Hepatic stellate cell (primary cell): ENCODE measurements around the gene HIVEP3.

ENCODE experiments used
- DNase-seq: peaks from one replicate; pipeline ENCODE4 v3.0.0; 2011; ENCODE audit warnings: low spot score

HIVEP3 gene

DNA sequence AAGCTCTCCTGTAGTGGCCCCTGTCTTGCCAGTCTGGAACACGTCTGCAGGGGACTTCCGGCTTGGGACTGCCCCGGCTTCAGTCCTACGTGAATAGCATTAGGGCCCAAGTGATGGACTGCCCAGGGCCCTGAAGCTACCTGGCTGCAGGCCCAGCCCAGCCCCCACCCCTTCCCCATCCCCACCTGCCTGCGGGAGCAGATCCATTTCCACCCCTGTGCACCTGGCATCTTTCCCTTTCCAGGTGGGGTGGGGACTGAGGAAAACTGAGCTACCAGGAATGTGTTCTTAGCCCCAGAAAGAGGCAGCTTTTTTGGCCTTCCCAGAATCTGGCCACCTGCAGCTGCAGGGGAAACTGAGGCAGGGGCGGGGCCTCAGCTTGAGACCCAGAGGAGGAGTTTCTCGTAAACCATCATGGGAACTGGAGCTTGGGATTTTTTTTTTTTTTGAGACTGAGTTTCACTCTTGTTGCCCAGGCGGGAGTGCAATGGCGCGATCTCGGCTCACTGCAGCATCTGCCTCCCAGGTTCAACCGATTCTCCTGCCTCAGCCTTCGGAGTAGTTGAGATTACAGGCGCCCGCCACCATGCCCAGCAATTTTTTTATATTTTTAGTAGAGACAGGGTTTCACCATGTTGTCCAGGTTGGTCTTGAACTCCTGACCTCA lies 437.5 kb downstream of the HIVEP3 start:
- DNase-seq, result no peak

DNA sequence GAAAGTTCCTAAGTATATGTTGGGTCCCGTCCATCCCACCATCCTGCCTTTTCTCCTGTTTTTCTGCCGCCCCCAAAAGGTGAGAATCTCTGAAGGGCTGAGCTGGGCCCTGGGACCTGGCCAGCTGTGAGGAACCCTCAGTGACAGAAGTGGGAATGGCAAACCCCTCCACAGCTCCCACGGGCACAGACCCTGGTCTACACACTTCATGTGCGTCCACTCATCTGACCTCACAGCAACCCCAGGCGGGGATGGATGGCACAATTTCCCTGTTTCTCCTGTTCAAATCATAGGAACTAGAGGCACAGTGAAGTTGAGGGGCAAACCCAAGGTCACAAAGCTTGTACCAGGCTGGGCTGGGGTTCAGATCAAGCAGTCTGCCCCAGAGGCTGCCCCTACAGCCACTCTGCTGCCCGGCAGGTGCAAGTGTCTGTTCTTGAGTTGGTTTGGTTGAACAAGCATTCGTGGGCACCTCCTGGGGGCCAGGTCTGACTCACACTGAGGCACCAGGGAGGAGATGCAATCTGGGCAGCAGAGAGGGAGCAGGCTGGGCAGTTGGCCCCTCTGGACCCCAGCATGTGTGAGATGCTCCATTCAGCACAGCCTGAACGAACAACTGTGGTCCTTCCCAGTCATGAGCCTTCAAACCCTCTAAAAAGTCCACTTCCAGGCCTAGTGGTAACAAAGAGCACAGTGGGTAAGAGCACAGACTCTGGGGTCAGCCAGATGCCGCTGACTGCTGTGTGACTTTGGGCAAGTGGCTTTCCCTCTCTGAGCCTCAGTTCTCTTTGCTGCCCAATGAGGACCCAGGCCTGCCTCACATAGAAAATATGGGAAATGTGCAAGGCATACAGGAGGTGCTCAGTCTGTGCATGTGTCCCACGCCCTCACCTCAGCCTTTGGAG lies 438.3 kb downstream of the HIVEP3 start:
- DNase-seq, result no peak

DNA sequence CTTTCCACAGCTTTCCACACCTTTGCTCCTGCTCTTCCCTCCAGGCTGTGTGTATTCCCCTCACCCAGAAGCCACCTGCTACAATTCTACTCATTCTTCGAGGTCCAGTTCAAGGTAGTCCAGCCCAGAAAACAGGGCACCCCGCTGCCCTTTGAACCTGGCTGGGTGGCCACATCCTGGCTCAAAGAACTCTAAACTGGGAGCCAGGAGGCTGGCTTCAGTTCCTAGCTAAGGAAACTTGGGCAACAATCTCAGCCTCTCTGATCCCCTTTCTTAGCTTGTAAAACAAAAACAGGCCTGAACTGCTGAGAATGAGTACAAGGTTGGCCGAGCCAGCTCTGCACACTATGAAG lies 438.9 kb downstream of the HIVEP3 start:
- DNase-seq, result no peak

DNA sequence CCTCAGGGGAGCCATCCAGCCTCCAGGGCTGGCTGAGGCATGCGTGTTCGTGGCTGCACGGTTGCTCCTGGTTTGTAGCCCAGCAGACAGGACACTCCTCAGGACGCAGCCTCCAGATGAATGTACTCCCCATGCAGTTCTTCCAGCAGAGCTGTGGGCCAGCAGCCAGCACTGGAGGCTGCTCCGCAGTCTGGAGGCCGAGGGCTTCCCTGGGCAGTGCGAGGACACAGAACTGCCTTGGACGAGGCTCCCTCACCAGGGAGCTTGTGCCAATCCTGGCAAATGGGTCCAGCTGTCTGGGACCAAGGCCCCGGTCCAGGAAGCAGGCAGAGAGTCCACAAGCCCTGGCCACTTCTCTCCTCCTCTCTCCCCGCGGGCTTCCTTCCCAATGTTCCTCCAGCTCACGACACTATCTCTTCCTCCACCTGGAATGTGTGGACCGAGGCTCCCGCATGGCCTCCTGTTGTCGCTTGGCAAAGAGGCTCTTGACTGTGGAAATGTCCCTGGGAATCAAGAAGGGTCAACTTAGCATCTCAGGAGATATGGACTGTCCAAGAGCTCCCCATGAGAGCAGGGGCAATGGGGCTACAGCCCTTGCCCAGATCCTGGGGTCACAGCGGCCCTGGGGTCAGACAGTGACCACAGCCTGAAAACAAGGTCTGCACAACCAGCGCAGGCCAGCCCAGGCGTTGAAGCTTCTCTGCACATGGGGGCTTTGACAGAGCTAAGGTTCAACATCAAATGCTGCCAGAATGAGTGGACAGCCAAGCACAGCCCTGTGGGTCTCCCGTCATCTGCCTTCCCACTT lies 439.5 kb downstream of the HIVEP3 start:
- peak; percentile 76 for DNase-seq

DNA sequence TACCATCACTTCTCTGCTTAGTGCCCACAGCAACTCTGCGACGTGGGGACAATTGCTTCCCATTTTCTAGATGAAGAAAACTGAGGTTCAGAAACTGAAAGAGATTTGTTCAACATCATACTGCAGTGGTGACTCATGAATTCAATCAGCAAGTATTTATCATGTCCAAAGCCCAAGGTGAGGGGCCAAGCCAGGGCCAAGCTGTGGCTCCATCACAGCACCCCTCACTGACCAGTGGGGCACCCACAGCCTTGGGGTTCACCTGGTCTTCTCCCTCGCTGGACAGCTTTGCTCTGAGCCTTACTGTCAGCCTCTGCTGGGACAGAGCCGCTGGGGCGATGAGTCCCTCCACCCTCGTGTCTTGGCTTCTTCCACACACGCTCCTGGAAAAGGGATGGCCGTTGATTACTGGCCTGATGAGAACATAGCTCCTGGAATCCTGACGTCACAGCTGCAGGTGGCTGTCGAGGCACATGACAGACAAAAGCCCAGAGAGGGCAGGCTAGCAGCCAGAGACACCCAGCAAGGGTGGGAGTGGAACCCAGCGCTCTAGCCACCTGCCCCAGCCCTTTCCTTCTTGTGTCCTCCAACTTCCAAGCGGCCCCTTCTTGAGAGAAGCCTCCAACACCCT lies 440.5 kb downstream of the HIVEP3 start:
- no peak for DNase-seq

DNA sequence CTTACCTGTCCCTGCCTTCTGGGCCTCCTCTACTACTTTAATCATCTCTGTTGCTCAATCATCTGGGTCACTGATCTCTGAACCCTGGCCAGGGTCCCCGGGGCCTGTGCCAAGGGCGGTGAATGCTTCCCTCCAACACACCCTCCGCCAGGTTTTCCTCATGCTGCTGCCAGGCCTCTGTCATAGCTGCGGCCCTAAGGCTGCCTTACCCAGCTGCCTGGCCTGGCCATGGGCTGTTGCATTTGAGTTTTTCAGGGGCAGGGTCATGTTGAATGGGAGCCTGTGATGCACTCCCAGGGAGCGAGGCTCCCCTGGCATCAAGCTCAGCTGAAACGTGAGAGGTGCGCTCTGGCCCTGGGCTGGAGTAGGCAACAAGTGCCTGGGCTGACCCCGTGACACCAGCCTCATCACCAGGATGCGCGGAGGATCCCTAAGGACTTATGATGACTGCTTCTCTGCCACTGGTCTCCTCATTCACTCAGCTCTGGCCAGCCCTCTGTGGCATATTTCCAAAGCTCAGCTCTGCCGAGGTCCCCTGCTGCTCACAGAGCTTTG lies 441.8 kb downstream of the HIVEP3 start:
- DNase-seq, result no peak

DNA sequence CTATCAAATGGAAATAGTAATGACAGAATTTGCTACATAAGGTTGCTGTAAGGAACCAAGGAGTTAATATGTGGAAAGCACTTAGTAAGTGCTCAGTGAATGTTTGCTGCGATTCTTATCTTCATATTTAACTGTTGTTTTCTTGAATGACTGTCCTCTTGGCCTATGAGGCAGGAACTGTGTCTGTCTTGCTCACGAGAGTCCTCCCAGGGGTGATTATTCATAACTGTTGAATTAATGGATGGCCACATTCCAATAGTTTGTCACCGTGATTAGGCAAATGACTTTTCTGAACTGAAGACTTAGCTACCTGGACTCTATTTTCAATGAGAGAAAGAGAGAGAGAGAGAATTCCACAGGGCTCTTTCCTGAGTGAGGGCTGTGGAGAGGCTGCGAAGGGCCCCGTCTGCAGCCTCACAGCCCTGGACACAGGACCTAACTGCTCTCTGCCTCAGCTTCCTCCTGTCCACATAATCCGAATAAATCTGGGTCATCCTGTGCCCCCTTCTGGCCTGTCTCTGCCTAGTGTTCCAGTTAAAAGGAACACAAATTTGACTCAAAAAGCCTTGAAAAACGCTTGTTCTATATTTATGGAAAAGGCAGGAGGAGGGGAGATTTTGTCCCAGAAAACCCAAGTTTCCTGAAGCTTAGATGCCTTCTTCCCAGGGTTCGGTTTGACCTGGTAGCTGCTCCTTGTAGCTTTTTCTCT lies 442.7 kb downstream of the HIVEP3 start:
- no peak for DNase-seq

DNA sequence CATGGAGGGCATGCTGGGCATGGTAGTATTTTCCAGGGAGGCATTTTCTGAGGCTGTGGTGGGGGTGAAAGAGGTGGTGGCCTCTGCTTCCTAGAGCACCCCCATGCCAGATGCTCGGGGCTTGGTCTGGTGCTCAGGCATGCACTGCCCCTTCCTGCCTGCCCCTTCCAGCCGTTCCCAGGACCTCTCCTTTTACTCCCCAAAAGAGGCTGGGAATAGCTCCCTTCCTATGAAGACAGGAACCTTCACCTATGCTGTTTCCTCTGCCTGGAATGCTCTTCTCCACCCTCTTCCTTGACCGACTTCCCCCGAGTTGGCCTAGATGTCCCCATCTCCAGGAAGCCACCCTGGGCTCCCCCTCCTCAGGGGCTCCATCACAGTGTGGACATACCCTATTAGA lies 443.4 kb downstream of the HIVEP3 start:
- DNase-seq, result no peak

DNA sequence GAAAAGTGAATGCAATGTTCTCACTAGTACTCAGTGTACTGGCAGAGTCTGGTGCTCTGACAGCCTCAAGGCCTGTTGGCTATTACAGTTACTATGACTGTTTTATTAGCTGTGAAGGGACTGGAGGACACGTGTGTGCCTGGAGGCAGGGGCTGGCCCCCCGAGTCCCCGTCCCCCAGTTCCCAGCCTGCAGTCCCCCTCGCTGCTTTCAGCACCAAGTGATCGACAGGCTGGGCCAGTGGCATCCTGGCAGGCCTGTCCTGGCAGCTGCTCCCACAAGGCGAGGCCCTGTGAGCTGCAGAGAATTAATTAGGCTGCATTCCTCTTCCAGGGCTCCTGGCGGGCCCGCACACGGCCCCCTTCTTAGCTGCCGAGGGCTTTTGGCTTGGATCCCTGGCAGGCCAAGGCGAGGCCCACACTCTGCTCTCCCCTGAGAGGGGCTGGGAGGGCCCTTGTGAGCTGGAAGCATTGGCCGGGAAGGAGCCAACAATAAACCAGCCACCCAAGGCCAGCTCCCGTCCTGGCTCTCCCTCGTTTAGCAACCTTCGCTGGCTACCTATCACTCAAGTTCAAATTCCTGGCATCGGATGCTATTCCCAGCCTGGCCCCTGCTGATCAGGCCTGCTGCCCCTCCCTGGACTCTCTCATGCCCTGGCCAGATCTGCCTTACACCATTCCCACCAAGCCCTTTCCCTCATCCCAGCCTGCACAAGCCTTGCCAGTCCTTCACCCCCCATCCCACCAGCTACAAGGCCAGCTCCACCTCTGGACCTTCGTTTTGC lies 444.0 kb downstream of the HIVEP3 start:
- no peak for DNase-seq

DNA sequence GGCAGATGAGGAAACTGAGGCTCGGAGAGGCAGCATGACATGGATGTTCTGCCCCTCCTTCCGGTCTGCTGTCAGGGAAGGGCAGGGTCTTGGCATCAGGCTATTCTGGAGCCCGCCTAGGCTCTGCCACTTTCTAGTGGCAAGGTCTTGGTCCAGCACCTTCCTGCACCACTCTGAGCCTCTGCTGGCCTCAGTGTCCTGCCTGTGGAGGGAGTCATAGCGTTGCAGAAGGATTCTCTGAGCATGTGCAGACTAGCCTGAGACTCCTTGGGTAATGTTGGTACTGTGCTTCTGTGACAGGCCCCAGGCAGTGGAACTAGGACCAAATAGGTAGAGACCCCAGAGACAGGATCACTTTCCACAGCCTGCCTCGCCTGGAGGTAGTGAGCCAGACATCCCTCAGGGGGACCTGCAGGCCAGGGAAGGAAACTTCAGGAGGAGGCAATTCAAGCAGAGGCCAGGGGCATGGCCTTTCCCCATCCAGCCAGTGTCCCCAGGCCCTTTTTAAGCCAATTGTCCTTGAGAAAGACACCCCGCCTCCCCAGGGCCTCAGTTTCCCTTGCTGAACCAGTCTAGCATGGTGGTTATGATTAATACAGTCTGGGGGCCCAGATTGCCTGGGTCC lies 444.9 kb downstream of the HIVEP3 start:
- DNase-seq, result no peak

DNA sequence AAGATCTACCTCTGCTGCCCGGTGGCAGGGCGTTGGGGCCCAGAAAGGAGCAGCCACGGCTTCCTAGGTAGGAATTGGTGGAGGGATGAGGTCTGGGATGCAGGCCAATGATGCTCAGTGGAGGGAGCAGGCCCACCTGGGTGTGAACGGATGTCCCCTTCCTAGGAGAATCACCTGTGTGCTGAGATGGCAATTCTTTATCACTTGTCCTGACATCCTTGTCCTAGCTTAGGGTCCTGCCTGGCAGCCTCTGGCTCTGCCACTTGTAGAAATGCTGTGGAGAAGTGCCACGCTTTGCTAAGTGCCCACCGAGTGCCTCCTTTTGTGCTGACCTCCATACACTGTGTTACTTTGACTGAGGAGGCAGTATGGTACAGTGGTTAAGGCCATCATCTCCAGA lies 447.1 kb downstream of the HIVEP3 start:
- no peak for DNase-seq

DNA sequence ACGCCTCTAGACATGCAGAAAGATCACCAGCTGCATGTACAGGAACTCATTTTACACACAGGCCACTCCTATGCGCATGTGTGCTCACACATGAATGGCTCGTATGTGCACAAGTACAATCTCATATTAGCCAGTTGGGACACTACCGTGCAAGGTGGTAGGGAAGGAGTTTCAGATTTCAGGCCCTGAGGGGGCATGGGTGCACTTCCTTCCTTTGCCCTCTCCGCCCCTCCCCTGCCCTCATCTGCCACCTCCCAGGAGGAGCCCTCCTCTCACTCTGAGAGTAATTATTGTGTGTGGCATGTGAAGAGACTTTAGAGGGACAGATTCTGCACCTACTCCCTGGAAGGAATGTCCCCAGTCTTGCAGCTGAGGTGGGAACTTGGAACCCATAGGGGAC lies 449.0 kb downstream of the HIVEP3 start:
- DNase-seq, result no peak

DNA sequence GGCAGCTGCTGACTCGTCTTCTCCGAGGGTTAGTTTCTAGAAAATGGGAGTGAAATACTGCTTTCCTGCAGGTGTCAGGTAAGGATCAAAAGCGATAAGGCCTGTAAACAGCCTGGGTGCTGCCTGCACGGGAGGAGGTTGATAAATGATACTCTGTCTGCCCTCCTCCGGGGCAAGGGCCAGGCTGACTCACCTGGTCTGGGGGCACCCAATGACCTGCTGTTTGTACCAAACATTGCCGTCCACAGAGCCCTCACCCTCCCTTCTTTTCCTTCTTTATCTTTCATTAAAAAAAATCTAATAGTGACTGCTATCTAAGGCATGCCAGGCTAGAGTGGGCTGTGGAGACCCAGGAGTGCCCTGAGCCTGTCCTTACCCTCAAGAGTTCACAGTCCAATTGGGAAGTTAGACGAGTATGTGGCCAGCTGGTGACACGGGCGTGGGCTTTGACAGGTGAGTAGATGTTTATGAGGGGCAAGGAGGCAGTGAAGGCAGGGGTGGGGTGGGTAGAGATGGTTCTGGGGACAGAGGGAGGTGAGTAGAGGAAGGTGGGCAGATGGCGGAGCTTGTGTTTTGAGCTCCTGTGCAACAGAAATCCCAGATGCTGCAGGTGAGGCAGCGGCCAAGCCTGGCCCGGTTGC lies 450.5 kb downstream of the HIVEP3 start:
- no peak for DNase-seq

DNA sequence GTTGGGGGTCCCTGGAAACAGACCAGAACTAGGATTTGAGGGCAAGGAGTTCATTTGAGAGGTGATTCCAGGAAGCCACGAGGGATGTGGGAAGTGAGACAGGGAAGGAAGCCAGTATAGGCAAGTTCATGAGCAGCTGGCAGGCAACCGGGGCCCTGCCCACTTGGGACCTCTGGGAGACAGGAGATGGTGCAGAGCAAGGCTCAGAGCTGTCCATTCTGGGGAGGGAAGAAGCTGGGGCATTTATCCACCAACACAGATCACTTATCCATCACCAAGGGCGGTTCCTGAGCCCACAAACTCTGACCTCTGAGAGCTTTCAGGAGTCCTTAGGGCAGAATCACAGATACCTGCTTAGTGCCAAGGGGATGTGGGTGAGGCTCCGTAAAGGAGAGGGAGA lies 451.0 kb downstream of the HIVEP3 start:
- DNase-seq, result no peak

DNA sequence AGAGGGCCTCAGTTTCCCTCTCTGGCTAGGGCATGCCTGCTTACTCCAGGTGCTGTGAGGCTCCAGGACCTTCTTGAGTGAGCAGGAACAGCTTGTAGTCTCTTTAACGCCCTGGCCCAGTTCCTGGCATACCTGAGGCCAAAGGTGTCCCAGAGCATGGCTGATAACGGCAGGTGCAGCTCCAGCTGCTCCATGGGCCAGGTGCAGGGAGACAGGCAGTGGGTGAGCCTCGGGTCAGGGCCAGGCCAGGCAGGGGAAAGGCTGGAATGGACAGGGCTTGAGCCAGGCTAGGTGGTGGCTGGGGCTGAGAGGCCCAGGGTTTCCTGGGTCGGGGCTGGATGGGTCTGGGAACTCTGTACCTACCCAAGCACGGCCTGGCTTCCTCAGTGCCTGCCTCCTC lies 452.6 kb downstream of the HIVEP3 start:
- no peak for DNase-seq

DNA sequence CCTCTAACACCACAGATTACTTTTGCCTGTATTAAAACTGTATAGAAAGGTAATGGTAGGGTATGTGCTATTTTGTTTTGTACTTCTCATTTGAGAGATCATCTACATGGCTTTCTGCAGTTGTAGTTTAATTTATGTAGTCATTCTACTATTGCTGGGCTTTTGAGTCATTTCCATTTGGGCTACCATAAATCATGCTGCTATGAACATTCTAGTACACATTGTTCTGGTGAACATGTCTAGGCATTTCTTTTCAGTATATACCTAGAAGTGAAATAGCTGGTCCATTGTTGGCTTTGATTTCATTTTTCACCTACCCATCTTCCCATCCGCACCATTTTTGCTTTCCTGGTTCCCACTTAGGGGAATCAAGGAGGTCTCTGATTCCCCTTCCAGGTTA lies 453.0 kb downstream of the HIVEP3 start:
- DNase-seq, result no peak

DNA sequence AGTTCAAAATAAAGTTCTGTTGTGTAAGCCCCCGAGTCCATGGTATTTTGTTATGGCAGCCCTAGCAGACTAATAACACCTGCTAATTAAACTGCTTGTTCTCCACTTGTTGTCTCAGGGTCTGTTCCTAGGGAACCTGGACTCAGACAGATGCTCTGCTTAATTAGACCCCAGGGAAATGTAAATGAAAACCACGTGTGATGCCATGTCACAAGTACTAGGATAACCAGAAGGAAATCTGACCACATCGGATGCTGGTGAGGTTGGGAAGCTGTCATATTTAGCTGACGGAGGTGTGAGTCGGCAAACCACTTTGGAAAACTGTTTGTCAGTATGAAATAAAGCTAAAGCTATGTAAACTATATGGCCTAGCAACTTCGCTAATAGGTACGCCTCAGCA lies 453.8 kb downstream of the HIVEP3 start:
- DNase-seq, result no peak

DNA sequence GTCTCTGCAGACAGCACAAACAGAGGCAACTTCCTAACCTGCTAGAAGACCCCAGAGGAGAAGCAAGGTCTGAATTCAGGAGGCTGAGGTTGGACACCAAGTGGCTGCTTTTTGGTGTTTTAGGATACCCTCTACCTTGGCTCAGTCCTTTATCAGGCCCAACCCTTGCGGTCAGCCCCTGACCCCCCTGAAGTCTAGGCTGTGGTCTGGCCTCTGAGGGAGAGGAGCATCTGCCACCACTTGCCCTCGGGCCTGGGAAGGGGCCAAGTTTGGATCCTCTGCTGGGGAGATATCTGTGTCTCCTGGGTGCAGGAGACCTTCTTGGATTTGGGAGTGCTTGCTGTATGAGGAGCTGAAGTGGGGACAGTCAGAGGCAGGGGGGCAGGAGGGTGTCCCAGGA lies 455.2 kb downstream of the HIVEP3 start:
- no peak for DNase-seq

DNA sequence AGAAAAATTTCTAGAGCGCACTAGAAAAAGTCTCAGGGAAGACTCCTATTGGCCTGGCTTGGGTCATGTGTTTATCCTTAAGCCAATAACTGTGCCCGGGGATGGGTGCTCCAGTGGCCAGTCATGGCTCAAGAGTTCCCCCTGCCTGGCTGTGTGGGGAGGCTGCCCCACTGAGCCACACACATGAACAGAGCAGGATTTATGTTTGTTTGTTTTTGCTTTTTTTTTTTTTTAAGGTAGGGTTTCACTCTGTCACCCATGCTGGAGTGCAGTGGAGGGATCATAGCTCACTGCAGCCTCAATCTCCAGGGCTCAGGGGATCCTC lies 456.1 kb downstream of the HIVEP3 start:
- DNase-seq, result no peak
